HuH-7 (cell line): ENCODE data around the gene TSEN2.
"Not testable (repeated sequence)": the region's sequence is repeated elsewhere in the genome, so short reads cannot be mapped to it uniquely, and the experiment has no call there.

ENCODE experiments used
- DNase-seq: peaks from one replicate; pipeline ENCODE4 v3.0.0; 2011; ENCODE audit warnings: low spot score

TSEN2 gene

DNA sequence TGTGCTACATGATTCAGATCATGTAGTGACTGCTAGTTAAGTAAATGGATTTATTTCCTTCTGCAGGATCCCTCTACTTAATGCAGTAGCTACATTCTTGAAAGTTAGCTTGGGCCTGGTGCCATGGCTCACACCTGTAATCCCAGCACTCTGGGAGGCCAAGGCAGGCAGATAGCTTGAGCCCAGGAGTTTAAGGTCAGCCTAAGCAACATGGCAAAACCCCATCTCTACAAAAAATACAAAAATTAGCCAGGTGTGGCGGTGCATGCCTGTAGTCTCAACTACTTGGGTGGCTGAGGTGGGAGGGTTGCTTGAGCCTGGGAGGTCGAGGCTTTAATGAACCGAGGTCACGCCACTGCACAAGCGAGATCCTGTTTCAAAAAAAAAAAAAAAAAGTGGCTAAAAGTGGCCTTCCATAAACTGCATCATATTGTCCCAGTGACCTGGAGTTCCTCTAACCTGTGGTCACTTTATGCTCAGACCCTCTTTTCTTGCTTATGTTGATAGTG, 22.0 kb downstream of the TSEN2 start:
- DNase-seq: no peak

DNA sequence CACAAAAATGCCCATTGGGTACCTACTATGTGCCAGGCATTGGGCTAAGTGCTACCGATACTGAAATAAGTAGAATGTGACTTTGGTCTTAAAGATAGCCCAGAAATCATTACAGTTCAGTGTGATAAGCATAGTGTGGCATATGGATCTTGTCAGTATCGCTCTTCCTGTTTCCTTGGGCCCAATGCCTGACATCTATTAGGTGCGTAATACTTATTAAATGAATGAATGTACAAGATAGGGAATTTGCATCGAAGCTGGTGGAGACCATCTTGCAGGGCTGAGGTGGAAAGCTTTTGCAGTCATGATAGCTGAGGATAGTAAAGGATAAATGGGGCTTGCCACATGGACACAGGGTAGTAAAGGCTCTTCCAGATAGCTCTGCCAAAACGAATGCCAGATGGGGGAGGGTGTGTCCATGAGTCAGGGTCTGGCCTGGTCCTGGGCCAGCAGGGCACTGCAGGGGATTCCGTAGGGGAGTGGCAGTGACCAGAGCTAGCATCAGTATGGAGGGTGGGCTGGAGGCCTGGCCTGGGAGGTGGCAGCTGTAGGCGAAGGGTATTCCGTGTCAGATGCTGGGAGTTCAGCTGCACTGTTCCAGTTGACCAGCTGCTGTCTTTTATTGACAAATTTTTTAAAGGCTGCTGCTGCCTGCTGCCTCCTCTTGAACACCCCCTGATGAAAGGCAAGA, 23.5 kb downstream of the TSEN2 start:
- no peak for DNase-seq

DNA sequence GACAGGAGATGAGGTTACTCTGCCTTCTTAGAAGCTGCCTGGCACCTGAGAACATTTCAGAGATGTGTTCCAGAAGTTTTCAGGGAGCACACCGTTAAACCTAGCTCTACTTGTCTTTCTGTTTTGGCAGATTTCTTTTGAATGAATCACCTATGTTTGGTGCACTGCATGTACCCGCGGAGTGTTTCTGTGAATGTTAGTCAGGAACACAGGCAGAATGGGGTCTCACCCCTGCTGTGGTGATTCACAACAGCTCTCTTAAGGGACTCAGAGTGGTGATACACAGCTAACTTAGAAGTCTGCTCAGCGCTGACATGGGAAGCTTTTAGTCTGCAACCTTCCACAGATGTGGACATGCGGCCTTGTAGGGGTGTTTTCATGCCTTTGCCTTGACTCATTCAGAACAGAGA, 24.0 kb downstream of the TSEN2 start:
- DNase-seq: no peak

GRCh38 chr3:12509466-12509865, 25.2 kb downstream of the TSEN2 start:
- no peak for DNase-seq

DNA sequence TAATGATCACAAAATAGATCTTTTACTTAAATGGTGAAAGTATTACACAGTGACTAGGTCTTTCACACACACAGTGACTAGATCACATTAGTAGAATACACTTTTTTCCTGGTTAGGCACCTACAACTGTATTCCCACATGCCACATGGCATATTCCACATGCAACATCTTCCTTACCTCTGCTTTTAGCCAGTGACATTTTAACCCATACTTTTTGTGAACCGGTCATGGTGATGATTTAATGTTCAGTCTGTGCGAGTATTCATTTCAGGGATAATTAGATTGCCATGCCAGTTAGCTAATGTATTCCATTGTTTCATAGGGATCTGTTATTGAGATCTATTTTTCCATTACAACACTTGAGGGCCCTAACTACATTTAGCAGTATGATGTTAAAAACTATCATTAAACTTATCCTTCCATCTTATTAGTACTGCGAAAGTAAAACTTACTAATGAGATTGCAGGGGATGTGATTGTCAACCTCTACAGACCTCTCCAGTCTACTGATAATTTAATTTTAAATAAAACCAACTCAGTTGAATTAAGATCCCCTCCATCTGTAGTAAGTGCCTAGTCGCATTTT, 28.3 kb downstream of the TSEN2 start:
- no peak for DNase-seq

DNA sequence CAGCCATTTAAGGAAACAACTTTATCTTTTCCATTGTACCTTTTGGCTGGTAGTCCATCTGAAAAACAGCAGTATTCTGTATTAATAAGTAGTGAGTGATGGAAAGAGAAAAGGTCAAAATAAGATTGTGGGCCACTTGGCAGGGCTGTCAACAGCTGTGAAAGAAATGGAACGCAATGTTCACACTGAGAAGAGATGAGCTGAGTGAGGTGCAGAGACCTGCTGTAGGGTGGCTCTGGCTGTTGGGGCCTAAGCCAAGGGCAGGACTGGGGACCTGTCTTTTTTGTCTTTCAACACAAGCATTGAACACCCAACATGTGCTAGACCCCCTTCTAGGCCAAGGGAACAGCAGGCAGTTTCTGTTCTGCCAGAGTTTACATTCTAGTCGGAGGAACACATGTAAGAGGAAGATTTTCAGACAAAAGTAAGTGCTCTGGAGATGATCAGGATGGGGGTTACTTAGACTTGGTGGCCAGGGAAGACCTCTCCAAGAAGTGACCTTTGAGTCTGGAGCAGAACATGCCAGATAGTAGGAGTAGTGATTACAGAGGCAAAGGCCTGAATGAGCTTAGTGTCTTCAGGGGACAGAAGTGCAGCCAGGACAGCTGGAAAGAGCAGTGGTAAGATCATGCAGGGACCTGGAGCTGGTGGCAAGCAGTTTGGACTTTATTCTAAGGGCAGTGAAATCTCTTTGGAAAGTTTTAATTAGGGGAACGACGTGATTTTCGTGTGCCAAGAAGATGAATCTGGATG, 29.6 kb downstream of the TSEN2 start:
- DNase-seq: no peak

GRCh38 chr3:12515631-12516030, 31.4 kb downstream of the TSEN2 start:
- DNase-seq: no peak

DNA sequence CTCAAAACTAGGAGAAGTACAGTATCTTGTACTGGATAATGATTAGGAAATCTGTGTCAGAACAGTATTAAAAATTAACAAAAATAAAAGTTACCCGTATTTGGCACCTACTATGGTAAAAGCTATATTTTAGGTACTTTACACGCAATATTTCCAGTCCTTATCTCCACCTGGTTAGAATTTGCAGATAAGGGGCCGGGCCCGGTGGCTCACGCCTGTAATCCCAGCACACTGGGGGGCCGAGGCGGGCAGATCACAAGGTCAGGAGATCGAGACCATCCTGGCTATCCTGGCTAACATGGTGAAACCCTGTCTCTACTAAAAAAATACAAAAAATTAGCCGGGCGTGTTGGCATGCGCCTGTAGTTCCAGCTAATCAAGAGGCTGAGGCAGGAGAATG, 32.6 kb downstream of the TSEN2 start:
- DNase-seq: no peak

DNA sequence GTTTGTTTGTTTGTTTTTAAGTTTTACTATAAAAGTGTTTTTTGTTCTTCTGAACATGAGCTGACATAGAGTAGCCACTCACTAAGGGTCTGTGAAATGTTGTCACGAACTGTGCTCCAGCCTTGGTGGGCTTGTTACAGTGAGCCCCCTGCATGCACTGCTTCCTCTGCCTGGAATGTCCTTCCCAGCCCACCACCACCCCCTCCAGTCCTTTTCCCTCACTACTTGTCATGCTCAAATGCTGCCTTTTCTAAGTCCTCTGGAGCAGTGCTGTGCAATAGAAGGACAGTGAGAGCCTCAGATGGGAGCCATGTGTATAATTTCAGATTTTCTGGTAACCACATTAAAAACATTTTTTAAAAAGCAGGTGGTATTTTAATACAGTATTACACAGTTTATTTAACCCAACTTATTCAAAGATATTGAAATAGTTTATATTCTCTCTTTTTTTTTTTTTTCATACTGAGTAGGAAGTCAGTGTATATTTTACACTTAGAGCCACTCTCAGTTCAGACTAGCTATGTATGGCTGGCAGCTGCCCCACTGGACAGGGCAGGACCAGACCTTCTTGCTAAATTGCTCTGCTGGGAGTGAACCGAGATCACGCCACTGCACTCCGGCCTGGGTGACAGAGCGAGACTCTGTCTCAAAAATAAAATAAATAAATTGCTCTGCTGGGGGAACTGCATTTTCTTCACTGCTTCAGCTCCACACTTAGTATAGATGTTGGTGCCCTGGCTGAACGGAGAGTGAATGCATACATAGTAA, 34.2 kb downstream of the TSEN2 start:
- no peak for DNase-seq

DNA sequence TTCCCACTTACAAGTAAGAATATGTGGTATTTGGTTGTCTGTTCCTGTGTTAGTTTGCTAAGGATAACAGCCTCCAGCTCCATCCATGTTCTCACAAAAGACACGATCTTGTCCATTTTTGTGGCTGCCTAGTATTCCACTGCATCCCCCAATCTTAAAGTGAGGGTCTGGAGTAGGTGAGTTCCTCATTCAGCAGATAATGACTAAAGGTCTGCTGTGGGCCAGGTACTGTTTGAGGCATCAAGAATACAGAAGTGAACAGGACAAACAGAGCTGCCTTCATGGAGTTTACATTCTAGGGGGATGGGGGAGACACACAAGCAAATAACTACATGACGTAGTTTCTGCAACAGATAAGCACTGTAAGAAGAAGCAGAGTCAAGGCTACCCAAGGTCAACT, 36.7 kb downstream of the TSEN2 start:
- no peak for DNase-seq

- no peak for DNase-seq
These were observed 38.4 kb downstream of the TSEN2 start for GRCh38 chr3:12522721-12523120.

DNA sequence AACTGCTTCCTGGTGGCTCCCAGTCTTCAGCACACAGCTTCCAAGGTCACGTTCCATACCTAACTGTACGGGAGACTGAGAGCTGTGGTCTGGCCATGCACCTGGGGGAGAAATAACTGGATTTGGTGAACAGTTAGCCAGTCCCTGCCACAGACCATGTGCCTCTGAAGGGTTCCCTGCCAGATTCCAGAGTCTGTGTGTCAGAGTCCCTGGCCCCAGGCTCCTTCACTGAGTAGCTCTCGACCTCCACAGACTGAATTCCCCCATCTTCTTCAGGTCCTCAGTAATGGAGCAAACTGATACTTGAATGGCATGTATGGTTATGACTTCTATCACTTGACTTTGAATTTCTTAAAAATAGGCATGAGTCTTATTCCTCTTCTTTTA, 43.5 kb downstream of the TSEN2 start:
- DNase-seq: no peak

DNA sequence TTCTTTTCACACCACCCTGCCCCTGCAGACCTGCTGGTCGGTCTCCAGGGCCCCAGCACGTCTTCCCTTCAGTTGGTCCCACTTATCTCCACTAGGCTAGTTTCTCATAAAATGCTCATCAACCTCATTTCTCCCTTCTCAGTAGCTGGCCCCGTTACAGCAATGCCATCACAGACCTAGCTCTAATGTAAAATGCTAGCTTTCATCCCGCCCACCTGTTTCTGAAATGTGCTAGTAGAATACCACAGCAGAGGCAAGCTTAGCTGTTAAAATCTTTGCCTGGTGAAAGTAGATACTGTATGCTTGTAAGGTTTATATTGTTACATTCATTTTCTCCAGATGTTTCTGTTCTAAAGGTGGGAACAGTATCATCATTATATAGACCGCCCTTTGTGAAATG, 47.9 kb downstream of the TSEN2 start:
- DNase-seq: no peak

DNA sequence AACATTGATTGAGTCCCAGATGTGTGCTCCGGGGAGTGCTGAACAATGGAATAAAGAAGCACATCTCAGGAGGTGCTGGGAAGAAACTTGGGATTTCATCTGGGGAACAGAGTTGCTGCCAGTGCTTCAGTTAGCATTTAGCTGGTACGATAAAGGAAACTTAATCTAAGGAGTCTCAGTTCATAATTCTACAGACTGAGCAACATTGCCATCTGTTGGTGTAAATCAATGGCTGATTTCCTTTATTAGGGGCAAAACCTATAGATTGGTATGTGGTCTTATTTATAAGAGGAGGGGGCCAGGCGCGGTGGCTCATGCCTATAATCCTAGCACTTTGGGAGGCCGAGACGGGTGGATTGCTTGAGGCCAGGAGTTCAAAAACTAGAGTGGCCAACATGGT, 52.1 kb downstream of the TSEN2 start:
- DNase-seq: no peak

DNA sequence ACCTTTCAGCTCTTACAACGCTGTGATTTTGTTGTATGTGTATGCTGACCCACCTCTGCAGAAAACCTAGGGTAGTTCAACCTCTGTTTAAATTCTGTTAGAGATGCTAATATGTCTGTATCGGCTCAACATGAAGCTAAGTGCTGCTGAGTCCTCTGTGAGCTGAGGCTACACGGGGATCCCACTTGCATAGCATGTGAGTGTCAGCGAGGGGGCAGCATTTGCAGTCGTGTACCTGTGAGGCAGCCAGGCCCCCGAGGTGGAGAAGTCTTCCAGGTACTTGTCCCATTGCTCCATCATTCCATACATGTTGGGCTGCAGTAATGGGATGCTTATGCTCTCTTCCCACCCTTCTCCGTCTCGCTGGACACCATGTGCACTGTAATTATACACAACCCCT, 57.3 kb downstream of the TSEN2 start:
- peak; percentile 71 for DNase-seq

GRCh38 chr3:12543497-12543896, 59.2 kb downstream of the TSEN2 start:
- not testable (repeated sequence) for DNase-seq

DNA sequence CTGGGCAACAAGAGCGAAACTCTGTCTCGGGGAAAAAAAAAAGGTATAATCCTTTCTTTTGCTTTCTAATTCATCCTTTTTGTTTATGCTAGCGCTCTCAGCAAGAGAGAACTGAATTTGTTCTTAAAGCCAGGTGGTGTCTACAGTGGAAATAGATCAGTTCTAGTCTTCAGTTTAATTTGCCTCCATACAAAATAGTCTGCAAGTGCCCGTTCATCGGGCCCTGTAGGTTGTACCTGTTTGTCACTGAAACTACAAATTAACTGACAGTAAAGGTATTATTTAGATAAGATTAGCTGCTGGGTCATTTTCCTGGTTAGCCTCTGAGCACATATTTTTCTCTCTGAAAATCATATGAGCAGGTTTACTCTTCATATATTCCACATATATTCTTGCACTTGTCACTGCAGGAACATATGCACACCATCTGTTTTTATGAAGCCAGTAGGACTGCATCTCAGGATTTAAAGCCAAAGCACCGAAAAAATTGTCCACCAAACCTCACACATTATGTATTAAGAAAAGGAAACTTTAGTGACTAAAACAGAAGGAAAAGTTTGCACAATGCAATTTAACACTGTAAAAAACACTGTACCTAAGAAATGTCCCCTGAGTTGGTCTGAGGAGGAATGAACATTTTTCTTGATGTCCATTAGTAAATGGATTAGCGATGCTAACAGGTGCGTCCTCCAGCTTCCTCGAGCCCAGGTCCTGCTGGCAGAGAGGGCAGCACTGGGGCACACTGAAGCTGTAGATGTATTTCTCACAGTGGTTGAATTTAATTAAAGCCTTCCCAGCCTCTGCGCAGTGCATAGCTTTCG, 60.6 kb downstream of the TSEN2 start:
- no peak for DNase-seq

- no peak for DNase-seq
These were observed 61.2 kb downstream of the TSEN2 start, which contains the start of gene MKRN2OS for GRCh38 chr3:12545473-12545791. MKRN2OS (minus strand) TSS chr3:12545499; CDS start chr3:12545464, 35 bp downstream.

DNA sequence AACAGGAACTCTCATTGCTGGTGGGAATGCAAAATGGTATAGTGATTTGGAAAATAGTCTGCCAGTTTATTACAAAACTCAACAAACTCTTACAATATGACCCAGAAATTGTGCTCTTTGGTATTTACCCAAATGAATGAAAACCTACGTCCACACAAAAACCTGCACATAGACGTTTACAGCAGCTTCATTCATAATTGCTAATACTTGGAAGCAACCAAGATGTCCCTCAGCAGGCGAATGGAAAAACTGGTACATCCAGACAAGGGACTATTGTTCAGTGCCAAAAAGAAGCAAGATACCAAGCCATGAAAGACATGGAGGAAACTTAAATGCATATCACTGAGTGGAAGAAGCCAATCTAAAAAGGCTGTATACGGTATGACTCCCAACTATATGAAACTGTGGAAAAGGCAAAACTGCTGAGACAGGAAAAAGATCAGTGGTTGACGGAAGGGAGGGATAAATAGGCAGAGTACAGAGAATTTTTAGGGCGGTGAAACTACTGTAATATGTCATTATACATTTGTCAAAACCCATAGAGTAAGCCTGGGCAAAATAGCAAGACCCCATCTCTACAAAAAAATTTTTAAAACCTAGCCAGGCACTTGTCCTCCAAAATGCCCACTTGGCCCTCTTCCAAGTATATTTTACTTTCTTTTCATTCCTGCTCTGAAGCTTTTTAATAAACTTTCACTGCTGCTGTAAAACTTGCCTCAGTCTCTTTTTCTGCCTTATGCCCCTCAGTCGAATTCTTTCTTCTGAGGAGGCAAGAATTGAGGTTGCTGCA, 65.9 kb downstream of the TSEN2 start:
- no peak for DNase-seq

DNA sequence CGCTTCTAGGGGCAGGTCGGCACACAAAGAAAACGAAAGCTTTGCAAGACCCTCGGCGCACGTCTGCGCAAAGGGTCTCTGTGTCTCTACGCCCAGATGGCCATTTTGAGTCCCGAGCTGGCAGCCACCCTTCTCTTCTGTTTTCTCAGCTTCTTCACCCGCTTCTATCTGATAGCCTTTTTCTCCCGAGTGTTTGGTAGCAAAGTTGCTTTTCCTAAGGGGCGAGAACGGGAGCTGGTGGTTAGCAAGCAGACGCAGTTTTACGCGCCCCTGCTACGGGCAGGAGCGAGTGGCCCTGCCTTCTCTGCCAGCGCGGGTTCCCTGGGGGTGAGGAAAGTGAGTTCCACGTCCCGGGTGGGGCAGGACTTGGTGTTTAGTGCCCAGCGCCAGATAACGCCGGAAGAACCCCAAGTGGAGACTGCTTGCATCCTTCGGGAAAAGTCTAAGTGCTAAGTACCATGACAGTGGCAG, 69.7 kb downstream of the TSEN2 start:
- DNase-seq: peak; percentile 56

- no peak for DNase-seq
These were observed 72.0 kb downstream of the TSEN2 start for GRCh38 chr3:12556314-12556689.
